HG03378 (cell line): ENCODE results near the gene C6orf132.
"Not testable (repeated sequence)": the region's sequence is repeated elsewhere in the genome, so short reads cannot be mapped to it uniquely, and the experiment has no call there.

Source experiments
- ATAC-seq: cut with Tn5 transposase; IDR thresholded peaks from one replicate; pipeline ENCODE4 v1.9.1; 2021; ENCODE audit warnings: mild to moderate bottlenecking, moderate library complexity; ENCODE audit not compliant: unreplicated experiment

C6orf132 gene

DNA sequence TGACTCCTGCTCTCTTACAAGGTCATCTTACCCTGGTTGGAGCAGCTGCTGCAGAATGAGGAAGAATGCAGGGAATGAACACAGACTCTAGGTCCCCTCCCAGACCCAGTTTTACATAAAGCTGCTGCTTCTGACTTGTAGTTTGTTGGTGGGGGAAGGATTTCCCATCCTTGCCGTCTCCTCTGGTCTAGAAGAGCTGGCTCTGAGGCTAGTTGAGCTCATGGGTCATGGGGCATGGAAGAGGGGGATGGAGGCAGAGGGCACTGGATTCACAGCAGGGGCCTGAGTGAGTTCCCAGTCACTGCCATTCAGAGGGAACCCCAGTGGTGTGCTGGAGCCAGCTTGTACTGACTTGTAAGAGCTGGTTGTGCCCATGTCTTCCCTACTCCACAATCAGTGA is 21.6 kb upstream of the C6orf132 start:
- ATAC-seq, result no peak

DNA sequence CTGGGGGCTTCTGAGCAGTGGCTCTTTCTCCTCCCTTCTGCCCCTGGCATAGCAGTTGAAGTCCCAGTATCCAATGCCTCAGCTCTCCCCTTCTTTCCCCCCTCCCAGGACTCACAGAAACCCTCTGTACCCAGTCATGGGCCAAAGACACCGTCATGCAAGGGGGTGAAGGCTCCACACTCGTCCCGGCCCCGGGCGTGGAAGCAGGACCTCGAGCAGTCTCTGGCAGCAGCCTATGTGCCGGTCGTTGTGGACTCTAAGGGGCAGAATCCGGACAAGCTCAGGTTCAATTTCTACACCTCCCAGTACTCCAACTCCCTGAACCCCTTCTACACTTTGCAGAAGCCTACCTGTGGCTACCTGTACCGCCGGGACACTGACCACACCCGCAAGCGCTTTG is 20.4 kb upstream of the C6orf132 start:
- ATAC-seq, result no peak

DNA sequence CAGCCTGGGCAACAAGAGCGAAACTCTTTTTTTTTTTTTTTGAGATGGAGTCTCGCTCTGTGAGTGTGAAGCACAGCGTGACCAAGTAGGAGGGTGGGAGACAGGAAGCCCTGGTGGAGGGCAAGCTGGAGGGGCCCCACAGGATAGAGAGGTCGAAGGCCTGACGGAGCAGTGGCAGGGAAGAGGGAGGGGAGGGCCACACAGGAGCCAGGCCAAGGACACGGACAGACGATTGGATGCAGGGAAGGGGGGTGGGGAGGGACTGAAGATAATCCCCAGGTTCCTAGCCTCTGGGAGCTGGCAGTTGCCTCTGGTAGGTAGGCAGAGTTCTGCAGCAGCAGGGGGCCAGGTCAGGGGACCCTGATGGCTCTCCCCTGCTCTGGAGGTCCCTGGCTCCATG is 20.0 kb upstream of the C6orf132 start:
- ATAC-seq, result no peak

DNA sequence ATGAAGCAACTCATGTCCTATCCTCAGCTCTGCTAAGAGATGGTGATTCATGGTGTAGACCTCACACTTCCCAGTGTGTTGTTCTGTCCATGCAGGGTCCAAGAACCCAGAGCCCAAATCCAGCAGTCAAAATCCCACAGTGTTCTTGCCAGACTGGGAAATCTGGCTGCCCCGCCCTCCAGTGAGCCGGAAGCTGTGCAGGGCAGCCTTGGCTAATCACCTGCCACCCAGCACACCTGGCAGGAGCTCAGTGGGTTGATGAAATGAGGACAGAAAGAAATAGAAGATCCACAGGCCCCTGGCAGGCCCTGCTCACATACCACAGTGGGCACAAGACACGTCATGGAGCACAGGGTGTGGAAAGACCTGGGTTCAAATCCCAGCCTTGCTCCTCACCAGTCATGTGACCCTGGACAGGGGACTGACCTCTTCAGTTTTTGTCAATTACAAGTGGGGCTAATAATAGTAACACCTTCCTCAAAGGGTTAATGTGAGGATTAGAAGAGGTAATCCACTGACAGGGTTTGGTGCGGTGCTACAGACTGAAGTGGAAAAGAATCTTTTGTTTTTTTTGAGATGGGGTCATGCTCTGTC is 17.1 kb upstream of the C6orf132 start:
- no peak for ATAC-seq

DNA sequence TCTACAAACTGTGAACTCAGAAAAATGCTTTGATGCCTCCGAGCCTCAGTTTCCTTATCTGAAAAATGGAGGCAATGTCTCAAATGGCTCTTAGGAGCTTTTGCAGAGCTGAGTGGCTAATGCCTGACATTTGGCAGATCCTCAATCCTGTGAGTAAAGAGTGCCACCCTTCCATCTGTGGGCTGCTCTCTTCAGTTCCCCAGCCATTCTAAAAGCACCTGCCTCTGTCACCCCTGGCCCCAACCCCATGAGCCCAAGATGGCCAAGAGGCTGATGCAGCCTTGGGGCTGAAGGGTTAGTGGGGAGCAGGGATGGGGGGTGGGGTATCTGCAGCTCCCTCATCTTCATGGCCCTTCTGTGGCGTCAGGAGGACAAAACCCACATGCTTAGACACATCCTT is 16.2 kb upstream of the C6orf132 start:
- no peak for ATAC-seq

DNA sequence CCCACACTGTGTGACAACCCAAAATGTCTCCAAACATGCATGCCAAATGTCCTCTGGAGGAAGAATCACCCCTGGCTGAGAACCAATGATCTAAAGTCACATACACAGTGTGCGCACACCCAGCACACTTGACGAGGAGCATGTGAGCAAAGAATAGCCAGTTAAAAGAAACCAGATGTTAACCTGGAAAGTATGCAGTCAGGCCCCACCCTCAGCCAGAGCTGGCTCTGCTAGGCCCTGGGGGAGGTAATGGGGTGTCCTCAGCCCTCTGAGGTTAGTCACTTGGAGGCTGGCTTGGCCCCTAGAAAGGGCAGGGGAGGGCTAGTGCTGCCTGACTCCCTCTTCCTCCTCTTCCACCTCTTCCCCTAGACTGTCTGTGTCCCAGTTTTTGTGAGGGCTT is 15.6 kb upstream of the C6orf132 start:
- no peak for ATAC-seq

DNA sequence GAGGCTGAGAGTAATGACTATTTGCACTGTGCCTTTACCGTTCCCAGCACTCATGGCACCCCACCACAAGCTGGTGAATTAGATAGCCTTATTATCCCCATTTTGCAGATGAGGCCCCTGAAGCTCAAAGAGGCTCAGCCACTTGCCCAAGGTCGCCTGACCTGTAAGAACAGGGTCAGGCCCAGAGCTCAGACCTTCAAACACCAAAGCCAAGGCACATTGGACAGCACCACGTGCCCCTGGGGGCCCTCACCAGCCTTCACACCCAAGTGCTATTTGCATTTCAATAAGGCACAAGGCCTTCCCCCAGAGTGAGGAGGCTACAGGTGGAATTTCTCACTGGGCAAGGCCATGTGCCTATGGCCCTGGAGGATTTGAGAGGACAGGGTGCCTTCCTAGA is 14.2 kb upstream of the C6orf132 start:
- ATAC-seq, result no peak

DNA sequence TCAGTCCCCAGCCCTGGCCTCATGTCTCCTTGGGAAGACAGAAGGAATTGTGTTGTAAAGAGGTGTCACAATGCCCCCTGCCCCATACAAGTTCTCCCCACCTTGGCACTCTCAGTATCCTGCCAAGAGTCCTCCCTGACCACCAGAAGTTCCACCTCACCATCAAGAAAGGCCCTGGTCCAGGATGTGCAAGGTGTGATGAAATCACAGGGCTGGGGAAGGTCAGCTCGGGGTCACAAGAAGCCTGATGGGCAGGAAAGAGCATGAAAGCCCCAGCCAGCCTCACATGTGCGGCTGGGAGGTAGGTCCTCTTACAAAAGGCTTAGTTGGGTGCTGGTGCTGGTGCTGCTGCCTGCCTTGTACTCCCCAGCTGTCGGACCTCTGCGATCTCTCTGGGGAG is 12.9 kb upstream of the C6orf132 start:
- no peak for ATAC-seq

DNA sequence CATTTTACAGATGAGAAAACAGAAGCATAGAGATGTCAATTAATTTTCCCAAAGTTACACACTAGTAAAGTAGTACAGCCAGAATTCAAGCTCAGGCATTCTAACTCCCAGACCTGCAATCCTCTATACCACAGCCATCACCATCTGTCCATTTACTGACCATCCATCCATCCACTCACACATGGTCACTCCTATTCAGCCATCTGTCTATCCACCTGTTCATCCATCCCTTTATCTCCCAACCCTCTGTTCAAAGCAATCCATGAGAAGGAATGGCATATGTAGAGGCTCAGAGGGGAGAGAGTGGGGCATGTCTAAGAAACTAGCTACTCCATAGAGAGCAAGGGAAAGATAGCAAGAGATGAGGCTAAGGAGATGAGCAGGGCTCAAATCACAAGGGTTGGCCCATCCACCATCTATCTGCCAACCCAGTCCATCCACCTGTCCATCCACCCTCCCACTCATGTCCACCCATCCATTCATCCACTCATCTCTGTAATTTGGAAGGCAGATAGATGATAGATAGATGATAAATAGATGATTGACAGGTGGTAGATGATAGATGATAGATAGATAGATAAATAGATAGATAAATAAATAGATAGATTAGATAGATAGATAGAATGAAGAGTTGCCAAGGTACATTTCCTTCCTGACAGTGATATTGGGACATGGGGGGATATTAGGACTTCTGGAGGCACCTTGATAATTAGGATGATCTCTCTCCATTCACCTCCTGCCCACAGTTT is 12.2 kb upstream of the C6orf132 start:
- ATAC-seq, result no peak

DNA sequence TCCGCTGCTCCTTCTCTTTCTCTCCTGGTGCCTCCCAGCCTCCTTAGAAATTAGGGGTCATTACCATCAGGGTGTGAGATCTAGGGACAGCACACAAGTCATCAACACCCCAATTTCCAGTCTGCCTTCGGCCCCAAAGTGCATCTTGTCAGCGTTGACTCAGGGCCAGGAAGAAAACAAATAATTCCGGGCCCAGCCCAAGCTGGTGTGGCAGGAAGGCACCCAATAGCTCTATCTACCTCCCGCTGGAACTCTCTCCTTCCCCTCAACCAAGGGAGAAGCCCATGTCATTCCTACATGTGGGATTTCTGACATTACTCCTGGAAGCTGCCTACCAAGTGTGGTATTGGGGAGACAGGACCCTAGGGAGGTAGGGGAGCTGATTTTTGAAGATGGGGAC is 11.5 kb upstream of the C6orf132 start:
- no peak for ATAC-seq

DNA sequence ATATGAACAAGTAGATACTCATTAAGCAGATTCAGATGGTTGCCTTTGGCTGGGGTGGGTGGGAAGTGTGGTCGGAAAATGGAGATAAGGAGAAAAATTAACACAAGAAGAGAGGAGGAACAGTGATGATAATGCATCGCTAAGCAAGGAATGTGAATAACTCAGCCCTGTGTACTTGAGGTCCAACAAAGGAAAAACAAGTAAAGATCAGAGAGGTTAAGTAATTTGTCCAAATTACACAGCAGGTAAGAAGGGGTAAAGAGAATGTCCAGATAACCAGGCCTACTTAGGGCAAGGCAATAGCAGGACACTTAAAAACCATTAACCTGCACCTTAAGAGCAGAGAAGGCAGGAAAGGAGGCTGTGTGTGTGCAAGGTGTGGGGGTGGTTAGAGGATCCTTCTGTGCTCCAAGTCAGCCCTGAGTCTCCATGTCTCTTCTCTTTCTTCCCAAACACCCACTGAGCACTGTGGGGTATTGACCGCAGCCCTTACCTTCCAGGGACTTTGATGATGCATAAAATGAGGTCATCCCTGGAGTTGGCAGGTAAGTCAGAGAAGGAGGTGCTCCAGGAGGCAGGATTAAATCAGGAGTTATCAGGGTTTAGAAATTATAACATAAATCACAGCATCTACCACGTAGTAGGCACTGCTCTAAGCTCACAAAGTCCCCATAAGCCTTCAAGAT is 10.3 kb upstream of the C6orf132 start:
- not testable (repeated sequence) for ATAC-seq

DNA sequence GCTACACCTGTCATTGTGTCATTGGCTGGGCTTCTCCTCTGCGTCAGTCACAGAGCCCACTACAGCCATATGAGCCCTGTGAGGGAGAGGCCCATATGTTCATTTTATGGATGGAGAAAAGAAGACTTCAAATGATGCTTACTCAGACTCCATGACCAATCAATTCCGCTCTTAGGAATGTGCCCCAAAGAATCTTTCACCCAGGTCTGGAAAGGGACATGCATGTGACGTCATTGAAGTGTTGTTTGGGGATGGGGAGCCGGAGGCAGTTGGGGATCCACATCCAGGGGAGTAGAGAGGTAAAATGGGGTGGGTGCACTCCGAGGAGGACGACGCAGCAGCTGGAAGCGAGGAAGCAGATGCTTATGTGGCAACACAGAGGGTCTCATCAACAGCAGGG is 9.6 kb upstream of the C6orf132 start:
- ATAC-seq, result no peak

DNA sequence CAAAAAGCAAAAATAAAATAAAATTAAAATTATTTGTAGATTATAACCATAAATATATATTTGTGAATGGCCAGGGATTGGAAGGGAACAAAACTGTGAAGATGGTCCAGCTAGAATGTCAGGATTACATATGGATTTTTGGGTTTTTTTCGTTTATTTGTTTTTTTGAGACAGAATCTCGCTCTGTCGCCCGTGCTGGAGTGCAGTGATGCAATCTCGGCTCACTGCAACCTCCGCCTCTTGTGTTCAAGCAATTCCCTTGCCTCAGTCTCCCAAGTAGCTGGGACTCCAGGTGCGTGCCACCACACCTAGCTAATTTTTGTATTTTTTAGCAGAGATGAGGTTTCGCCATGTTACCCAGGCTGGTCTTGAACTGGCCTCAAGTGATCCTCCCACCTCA is 7.8 kb upstream of the C6orf132 start:
- ATAC-seq, result no peak

DNA sequence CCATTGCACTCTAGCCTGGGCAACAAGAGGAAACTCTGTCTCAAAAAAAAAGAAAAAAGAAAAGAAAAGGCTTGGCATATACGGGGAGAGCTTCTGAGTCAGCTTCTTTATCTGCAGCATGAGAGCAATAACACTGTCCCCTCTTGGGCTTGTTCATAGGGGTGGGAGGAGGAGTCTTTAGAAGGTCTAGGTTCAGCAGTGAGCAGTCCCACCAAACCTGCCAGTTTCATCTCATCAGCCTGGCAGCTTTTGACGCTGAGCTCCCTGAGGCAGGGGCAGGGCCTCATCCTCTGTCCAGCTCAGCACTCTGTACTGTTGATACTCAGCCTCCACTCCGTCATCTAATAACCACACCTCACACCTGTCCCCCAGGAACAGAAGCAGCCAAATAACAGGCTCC is 5.6 kb upstream of the C6orf132 start:
- ATAC-seq, result no peak

DNA sequence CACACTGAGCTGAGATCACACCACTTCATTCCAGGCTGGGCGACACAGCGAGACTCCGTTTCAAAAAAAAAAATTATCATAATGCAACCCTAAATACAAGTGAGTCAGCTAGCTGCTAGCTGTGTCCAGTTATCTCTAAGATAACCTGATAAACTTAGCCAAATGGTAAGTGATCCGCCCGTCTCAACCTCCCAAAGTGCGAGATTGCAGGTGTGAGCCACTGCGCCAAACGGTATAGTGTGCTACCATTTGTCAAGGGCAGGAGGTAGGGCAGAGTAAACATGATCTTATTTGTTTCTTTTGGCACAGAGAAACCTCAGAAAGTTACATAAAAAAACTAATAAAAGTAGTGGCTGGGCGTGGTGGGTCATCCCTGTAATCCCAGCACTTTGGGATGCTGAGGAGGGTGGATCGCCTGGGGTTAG is 4.7 kb upstream of the C6orf132 start:
- ATAC-seq, result no peak

DNA sequence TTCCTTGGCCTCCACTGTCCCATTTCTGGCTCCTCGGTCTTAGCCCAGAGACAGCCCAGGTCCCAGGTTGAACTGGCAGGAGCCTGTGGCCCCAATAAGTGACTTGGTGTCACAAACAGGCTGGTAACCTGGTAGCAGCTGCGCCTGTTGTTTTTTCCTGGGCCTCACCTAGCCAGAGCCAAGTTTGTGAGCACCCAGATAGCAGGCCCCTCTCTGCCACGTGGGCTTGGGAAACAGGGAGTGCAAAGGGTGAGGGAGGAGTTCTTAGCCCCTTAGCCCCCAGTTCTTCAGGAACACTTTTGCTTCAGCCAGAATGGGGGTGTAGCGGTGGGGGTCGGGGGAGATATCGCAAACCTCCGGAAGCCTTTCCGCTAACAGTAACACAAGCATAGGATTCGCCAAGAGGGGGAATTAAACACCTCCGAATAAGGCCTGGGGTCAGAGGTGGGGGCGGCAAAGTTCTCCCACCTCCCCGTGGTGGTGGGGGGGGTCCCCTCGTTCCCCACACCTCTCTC is 760 bp downstream of the C6orf132 start:
- ATAC-seq, result no peak

DNA sequence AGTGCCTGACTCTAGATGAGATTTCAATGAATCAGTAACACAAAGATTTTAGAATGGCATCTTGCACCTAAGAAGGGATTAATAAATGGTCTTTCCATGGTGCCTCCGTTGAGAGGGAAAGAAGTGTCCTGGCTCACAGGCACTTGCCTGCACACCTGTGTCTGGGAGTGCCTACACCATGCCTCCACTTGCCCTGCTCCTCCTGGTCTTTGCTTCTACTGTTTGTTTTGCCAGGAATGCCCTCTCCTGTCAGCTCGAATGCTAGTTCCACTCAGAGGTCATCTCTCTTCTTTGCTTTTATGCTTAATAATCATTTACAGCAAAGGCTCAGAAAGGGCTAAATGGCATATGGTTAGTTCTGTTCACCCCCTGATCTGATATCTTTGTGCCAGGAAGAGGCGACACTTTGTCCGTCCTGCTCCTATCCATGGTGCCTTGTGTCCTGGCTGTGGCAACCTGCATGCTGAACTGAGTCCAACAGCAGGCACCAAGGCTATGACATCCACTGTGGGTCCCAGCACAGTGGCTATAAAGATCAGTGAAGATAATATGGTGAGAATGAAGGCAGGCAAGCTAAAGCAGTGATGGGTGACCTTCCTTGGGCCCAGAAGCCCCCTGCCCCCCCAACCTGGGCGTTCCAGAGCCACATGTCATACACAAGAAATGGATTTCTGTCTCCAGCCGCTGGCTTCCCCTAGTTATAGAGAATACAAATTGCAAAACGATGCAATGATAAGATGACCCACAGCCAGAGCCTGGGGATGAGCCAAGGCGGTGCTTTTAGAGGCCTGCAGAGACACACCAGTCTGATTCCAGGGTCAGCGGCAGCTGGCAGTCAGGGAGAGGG is 1.4 kb downstream of the C6orf132 start:
- ATAC-seq, result no peak

DNA sequence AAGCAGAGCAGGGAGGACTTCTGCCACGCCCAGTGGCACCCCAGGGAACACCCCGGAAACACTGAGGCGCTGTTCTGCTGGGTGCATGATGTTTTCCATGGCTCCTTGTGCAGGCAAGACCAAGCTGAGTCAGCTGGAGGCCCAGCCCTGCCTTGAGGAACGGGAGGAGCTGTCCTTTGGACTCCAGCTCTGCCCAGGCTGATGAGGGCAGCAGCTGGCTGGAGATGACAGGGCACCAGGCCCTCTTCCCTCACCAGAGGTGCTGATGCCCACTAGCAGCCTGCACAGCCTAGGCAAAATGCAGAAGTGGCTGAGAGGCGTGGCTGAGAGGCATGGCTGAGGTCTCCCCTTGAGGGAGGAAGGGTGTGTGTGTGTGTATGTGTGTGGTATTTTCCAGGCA is 2.4 kb downstream of the C6orf132 start:
- no peak for ATAC-seq

DNA sequence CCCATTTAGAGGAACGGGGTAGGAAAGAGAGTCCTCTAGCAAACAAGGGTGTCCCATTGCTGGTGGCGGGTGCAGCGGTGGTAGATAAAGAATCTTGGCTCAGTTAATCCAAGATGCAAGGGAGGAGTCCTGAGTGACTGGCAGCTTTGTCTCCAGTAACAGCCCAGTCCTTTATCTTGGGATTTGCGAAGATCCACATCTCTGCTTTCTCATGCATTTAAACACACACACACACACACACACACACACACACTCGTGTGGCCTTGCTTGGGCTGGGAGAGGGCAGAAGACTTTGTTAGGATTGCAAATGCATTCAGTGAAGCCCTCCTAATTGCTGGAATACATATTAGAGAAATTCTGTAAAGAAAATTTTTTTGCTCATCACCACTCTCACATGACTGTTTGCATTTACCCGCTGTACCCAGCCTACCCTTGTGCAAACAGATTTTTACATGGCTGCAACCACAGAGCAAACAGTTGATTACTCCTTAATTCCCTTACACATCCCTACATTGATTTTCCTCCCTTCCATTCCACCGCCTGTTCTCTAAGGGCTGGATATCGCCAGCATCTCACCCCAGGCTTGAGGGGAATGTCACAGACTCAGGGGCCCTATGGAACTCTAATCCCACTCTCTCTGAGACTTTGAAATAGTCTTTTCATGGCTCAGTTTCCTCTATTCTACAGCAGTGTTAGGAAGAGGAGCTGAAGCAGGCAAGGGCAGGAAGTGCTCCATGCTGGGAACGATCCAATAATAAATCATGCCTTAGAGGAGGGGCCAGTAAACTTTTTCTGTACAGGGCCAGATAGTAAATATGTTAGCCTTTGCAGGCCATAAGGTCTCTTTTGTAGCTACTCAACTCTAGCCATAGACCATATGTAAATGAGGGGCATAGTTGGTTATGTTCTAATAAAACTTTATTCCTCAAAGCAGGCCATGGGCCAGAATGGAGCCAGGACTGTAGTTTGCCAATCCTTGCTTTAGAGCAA is 3.5 kb downstream of the C6orf132 start:
- no peak for ATAC-seq

DNA sequence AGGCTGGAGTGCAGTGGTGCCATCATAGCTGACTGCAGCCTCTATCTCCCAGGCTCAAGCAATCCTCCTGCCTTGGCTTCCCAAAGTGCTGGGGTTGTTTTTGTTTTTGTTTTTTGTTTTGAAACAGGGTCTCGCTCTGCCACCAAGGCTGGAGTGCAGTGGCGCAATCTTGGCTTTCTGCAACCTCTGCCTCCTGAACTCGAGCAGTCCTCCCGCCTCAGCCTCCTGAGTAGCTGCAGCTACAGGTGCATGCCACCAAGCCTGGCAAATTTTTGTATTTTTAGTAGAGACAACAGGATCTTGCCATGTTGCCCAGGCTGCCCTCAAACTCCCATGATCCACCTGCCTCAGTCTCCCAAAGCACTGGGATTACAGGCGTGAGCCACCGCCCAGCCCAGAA is 4.2 kb downstream of the C6orf132 start:
- ATAC-seq, result no peak
